Esophagus muscularis mucosa (tissue), 4 donors: ENCODE results near the gene SPNS3. TPM values are rescaled to one million over a fixed set of nuclear protein-coding genes. Genes with fewer than 3 reads are reported as not detected.

Experiments used
- DNase-seq: peaks from one replicate; pipeline ENCODE4 v3.0.0-alpha.2; 2017; ENCODE audit errors: extremely low spot score
- H3K27ac ChIP-seq, 4 donors: fragments of 200-600 bp; sonication (generic); replicated peaks in 1 of 4; 1 replicate in 3 of 4; 2 replicates in 1 of 4; pipeline ENCODE4 v1.5.1; 2016 to 2019; ENCODE audit warnings: mild to moderate bottlenecking in 1 of 4
- H3K27me3 ChIP-seq, 4 donors: fragments of 200-600 bp; sonication (generic); one replicate each; pipeline versions ENCODE4 v1.5.1 to v1.6.0; 2016 to 2019
- H3K36me3 ChIP-seq, 4 donors: fragments of 200-600 bp; sonication (generic); one replicate each; pipeline ENCODE4 v1.5.1; 2016 to 2019
- H3K4me1 ChIP-seq, 4 donors: fragments of 200-600 bp; sonication (generic); one replicate each; pipeline ENCODE4 v1.5.1; 2016 to 2019
- H3K4me3 ChIP-seq, 4 donors: fragments of 200-600 bp; sonication (generic); 1 replicate in 2 of 4; 2 replicates in 2 of 4; pipeline ENCODE4 v1.5.1; 2016 to 2019; ENCODE audit warnings: mild to moderate bottlenecking in 4 of 4, moderate library complexity in 1 of 4
- H3K9me3 ChIP-seq, 4 donors: fragments of 200-600 bp; sonication (generic); 1 replicate in 3 of 4; 2 replicates in 1 of 4; pipeline ENCODE4 v1.5.1; 2016 to 2019
- CTCF ChIP-seq, 3 experiments: fragments of 200-600 bp in 2 of 3; fragments of 450-650 bp in 1 of 3; sonication (generic) in 2 of 3; IDR thresholded peaks; one replicate each; pipeline ENCODE4 v1.5.1; 2017 to 2019; ENCODE audit warnings: antibody characterized with exemption in 3 of 3, mild to moderate bottlenecking in 2 of 3, moderate library complexity in 1 of 3
- EP300 ChIP-seq: sonication (generic); formaldehyde crosslinking; IDR thresholded peaks from one replicate; pipeline ENCODE4 v1.6.1; 2017; ENCODE audit warnings: antibody characterized with exemption
- POLR2A ChIP-seq: fragments of 450-650 bp; IDR thresholded peaks from one replicate; pipeline ENCODE4 v1.6.1; 2017; ENCODE audit warnings: antibody characterized with exemption, moderate library complexity, mild to moderate bottlenecking, low read depth
- POLR2AphosphoS5 ChIP-seq, 2 donors: sonication (generic); formaldehyde crosslinking; IDR thresholded peaks; one replicate each; pipeline ENCODE4 v1.6.1; 2017; ENCODE audit warnings: antibody characterized with exemption in 2 of 2
- WGBS: methylation state at CpG from one replicate; pipeline ENCODE4 v1.1.5; 2018; 5-methylcytosine and 5-hydroxymethylcytosine counted together
- intact Hi-C: fragments of 100-400 bp; cut with DNase I; formaldehyde crosslinking; loops from one replicate; pipeline ENCODE4 v1.15.1; 2023
- total RNA-seq, 4 donors: library from RNA; depleted of rRNA; stranded (reverse); fragments of >200 nt; gene quantifications; one replicate each; pipeline versions ENCODE4 v1.1.0 to v1.2.1, GENCODE V29; 2016

The SPNS3 gene
- total RNA-seq, 4 donors from 2014 or later: 0.17 TPM; not detected in 3

GRCh38 chr17:4501295-4501949 is 67.7 kb downstream of the SPNS3 start:
- no peaks in the 10 kb centered on the region for H3K36me3 ChIP-seq
- TF ChIP-seq CTCF (IDR thresholded peaks at IDR 0.05): no peak
- TF ChIP-seq POLR2A: no peak
- no peak for TF ChIP-seq EP300
- no peak for TF ChIP-seq POLR2AphosphoS5 (IDR thresholded peaks at IDR 0.05)
- H3K27me3 ChIP-seq: peaks cover 0 to 71% (median 16%) of the 10 kb centered on the region in 4 donors
- 36% methylated on average over 3 of the region's 3 CpGs for WGBS
- DNase-seq: no peak
- H3K27ac ChIP-seq: peak overlapping the region in 2 of 4 donors; percentile 56 to 72
- peak overlapping the region; percentile 53 to 59 (median 55) for H3K4me3 ChIP-seq
- intact Hi-C loops: no loop called here
- peaks cover 43 to 69% (median 58%) of the 10 kb centered on the region in 4 donors for H3K4me1 ChIP-seq
- no peaks in the 10 kb centered on the region for H3K9me3 ChIP-seq

DNA sequence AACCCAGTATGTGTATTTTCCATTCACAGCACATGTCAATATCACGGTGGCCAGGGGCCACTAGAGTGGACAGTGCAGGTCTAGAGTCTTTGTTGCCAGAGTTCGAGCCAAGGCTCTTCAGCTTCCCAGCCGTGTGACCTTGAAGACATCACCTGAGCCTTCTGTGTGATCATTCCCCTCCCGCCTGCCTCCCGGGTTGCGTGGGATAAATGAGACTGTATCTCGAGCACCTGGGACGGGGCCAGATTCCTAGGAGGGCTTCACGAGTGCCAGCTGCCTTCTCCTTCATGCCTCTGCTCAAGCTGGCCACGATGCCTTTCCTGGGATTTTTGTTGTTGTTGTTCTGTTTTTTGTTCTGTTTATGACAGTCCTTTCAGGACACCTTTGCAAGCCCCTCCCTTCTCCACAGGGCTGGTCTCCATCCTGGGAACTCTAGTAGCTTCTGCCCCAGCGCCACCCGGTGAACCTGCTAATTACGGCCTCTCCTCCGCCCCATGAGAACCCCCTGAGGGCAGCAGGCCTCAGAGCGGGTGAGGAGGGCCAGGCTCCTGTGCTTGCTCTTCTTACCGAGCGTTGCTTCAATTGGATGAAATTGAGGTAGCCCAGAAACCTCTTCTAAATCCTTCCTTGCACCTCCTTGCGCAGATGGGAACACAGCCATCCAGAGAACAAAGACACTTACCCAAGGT is 68.9 kb downstream of the SPNS3 start:
- Histone ChIP-seq H3K36me3 (no peaks in the 10 kb centered on the region), H3K4me1 (peaks cover 39 to 69% (median 64%) of the 10 kb centered on the region in 4 donors), H3K4me3 (no peak overlapping the region), H3K27ac (peak overlapping the region in 1 of 4 donors; percentile 20), H3K9me3 (no peaks in the 10 kb centered on the region), H3K27me3 (peaks cover 0 to 74% (median 16%) of the 10 kb centered on the region in 4 donors)
- DNase-seq: no peak
- TF ChIP-seq EP300: no peak
- no peak for TF ChIP-seq POLR2A
- intact Hi-C loops: no loop called here
- 78% methylated on average over 18 of the region's 18 CpGs for WGBS

DNA sequence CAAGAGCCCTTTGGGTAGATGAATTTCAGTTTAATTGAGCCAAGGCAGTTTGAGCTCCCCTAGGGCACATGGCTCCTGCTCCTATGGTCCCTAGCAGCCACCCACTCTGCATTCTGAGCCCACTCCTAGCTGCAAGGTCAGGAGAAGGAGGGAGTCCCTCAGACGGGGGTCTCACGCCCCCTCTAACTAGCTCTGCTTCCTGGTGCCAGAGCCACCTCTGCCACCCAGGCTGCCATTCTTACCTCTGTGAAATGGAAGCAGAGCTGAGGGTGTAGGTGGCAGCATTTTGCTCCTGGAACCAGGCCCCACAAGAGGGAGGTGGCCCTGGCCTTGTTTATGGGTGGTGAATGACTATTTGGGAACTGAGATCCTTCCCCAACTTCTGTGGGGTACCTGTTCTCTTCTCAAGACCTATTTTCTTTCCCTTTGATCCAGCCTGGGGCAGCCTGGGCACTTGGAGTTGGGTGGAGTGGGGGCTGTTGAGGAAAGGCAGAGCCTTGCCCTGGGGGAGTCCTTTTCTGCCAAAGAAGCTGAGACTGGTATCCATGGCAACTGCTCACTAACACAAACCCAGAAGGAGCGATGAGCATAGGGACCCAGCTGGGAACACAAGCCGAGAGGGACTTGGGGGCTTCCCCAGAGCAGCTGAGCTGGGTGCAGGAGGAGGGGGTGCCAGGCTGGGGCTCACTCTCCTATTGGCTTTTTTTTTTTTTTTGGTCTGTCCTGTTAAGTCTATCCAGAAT is 69.7 kb downstream of the SPNS3 start:
- intact Hi-C loops: no loop called here
- no peak for TF ChIP-seq POLR2AphosphoS5 (IDR thresholded peaks at IDR 0.05)
- no peak for TF ChIP-seq CTCF (IDR thresholded peaks at IDR 0.05)
- no peak for TF ChIP-seq EP300
- TF ChIP-seq POLR2A: no peak
- H3K9me3 ChIP-seq: no peaks in the 10 kb centered on the region
- no peak overlapping the region for H3K4me3 ChIP-seq
- 85% methylated on average over 4 of the region's 4 CpGs for WGBS
- peaks cover 31 to 71% (median 60%) of the 10 kb centered on the region in 4 donors for H3K4me1 ChIP-seq
- peaks cover 0 to 74% (median 16%) of the 10 kb centered on the region in 4 donors for H3K27me3 ChIP-seq
- DNase-seq: no peak
- no peaks in the 10 kb centered on the region for H3K36me3 ChIP-seq
- H3K27ac ChIP-seq: peak overlapping the region in 2 of 4 donors; percentile 17 to 20

DNA sequence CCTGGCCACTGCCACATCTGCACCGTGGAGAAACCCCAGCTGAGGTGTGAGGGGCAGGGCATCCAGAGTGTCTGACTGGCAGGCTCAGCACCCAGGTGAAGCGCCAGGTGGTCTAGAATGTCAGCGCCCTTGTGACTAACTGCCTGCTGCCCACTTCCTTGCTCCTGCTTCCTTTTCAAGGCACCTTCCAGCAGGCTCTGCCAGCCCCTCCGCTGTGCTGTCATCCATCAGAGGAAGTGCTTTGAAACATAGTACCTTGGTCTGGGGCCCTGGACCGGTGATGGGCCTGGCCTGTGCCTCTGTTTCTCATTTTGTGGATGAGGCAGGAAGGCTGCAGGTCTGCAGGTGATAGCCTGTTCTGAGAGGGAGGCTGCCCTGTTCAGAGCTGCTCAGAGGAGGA is 70.4 kb downstream of the SPNS3 start:
- peaks cover 0 to 72% (median 16%) of the 10 kb centered on the region in 4 donors for H3K27me3 ChIP-seq
- no peak for TF ChIP-seq CTCF (IDR thresholded peaks at IDR 0.05)
- TF ChIP-seq POLR2A: no peak
- TF ChIP-seq EP300: no peak
- no peak for TF ChIP-seq POLR2AphosphoS5 (IDR thresholded peaks at IDR 0.05)
- intact Hi-C loops: no loop called here
- no peak overlapping the region for H3K4me3 ChIP-seq
- WGBS: 73% methylated on average over 2 of the region's 5 CpGs
- no peak for DNase-seq
- H3K27ac ChIP-seq: no peak overlapping the region
- H3K36me3 ChIP-seq: no peaks in the 10 kb centered on the region
- peaks cover 25 to 77% (median 64%) of the 10 kb centered on the region in 4 donors for H3K4me1 ChIP-seq
- no peaks in the 10 kb centered on the region for H3K9me3 ChIP-seq

DNA sequence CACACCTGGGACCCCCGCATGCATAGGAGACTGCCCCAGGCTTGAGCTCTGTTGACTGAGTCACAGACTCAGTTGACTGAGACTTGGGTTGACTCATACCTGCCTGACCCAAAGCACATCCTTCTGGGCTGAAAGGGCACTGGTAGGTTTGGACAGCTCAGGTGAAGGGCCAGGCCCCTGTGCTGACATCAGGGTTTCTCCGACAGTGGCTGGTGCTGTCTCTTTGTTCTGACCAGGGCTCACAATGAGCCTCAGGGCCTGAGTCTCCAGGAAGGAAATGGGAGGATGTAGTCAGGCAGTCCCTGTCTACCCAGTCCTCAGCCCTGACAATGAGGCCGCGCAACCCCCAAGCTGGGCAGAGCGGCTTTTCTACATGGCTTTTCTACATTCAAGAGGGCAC is 71.4 kb downstream of the SPNS3 start:
- H3K4me1 ChIP-seq: peaks cover 23 to 75% (median 61%) of the 10 kb centered on the region in 4 donors
- H3K27ac ChIP-seq: peak overlapping the region in 2 of 4 donors; percentile 48 to 54
- intact Hi-C loops: no loop called here
- TF ChIP-seq POLR2A (no peak), POLR2AphosphoS5 (IDR thresholded peaks at IDR 0.05) (no peak), CTCF (IDR thresholded peaks at IDR 0.05) (no peak), EP300 (no peak)
- no peaks in the 10 kb centered on the region for H3K9me3 ChIP-seq
- DNase-seq: no peak
- no peak overlapping the region for H3K4me3 ChIP-seq
- H3K36me3 ChIP-seq: no peaks in the 10 kb centered on the region
- H3K27me3 ChIP-seq: peaks cover 0 to 62% (median 13%) of the 10 kb centered on the region in 4 donors
- WGBS: 90% methylated on average over 5 of the region's 5 CpGs
